Osteocyte (in vitro differentiated cells): ENCODE data around the gene FAM200C. TPM values are rescaled to one million over a fixed set of nuclear protein-coding genes. Genes with fewer than 3 reads are reported as not detected.

ENCODE experiments used
- DNase-seq: peaks from one replicate; pipeline ENCODE4 v3.0.0; 2021; ENCODE audit warnings: mixed read lengths; ENCODE audit not compliant: unreplicated experiment; ENCODE audit errors: extremely low spot score
- H3K27ac Mint-ChIP-seq: one replicate; pipeline ENCODE4 v1.8.0; 2021; ENCODE audit warnings: mild to moderate bottlenecking, mixed read lengths; ENCODE audit not compliant: unreplicated experiment
- H3K27me3 Mint-ChIP-seq: one replicate; pipeline ENCODE4 v1.8.0; 2021; ENCODE audit warnings: mixed read lengths; ENCODE audit not compliant: unreplicated experiment
- H3K36me3 Mint-ChIP-seq: one replicate; pipeline ENCODE4 v1.8.0; 2021; ENCODE audit warnings: mixed read lengths; ENCODE audit not compliant: unreplicated experiment
- H3K4me1 Mint-ChIP-seq: one replicate; pipeline ENCODE4 v1.8.0; 2021; ENCODE audit warnings: mixed read lengths; ENCODE audit not compliant: unreplicated experiment
- H3K4me3 Mint-ChIP-seq: one replicate; pipeline ENCODE4 v1.8.0; 2021; ENCODE audit warnings: mild to moderate bottlenecking, moderate library complexity, mixed read lengths; ENCODE audit not compliant: unreplicated experiment
- H3K9me3 Mint-ChIP-seq: one replicate; pipeline ENCODE4 v1.8.0; 2021; ENCODE audit warnings: mixed read lengths; ENCODE audit not compliant: unreplicated experiment
- total RNA-seq: library from RNA; stranded (reverse); gene quantifications from 2 replicates; pipeline ENCODE4 v1.2.1, GENCODE V29; 2021
- TF ChIP-seq, protein P1 (sequence below): fragments of 200-600 bp; sonication (generic); IDR thresholded peaks from 2 replicates; pipeline ENCODE4 v1.5.0; 2021; ENCODE audit warnings: antibody characterized with exemption, mild to moderate bottlenecking, moderate library complexity

The FAM200C gene
- total RNA-seq, 1 donor from 2014 or later: 4.3 TPM

DNA sequence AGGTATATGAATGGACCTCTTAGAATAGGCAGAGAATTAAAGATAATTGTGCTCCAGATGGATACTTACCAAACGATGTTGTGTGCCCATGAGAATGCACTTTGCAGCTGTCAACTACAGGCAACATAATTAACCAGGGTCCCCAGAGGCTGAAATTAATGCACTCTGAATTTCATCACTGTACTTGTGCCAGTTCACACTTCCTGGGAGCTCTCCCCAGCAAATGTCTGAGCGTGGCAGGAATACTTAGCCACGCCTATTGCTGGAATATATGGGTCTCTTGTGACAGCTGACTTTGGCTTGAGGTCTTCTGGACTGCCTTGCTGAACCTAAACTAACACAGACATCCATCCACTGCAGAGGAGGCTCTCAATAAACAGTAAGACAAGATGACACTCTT lies 17.5 kb downstream of the FAM200C start:
- TF ChIP-seq, protein P1, sequence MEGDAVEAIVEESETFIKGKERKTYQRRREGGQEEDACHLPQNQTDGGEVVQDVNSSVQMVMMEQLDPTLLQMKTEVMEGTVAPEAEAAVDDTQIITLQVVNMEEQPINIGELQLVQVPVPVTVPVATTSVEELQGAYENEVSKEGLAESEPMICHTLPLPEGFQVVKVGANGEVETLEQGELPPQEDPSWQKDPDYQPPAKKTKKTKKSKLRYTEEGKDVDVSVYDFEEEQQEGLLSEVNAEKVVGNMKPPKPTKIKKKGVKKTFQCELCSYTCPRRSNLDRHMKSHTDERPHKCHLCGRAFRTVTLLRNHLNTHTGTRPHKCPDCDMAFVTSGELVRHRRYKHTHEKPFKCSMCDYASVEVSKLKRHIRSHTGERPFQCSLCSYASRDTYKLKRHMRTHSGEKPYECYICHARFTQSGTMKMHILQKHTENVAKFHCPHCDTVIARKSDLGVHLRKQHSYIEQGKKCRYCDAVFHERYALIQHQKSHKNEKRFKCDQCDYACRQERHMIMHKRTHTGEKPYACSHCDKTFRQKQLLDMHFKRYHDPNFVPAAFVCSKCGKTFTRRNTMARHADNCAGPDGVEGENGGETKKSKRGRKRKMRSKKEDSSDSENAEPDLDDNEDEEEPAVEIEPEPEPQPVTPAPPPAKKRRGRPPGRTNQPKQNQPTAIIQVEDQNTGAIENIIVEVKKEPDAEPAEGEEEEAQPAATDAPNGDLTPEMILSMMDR: no peak
- peaks cover 2% of the 10 kb centered on the region for H3K9me3 Mint-ChIP-seq
- no peaks in the 10 kb centered on the region for H3K4me1 Mint-ChIP-seq
- H3K27me3 Mint-ChIP-seq: peaks cover 3% of the 10 kb centered on the region
- DNase-seq: no peak
- H3K36me3 Mint-ChIP-seq: no peaks in the 10 kb centered on the region
- no peak overlapping the region for H3K4me3 Mint-ChIP-seq
- no peak overlapping the region for H3K27ac Mint-ChIP-seq

DNA sequence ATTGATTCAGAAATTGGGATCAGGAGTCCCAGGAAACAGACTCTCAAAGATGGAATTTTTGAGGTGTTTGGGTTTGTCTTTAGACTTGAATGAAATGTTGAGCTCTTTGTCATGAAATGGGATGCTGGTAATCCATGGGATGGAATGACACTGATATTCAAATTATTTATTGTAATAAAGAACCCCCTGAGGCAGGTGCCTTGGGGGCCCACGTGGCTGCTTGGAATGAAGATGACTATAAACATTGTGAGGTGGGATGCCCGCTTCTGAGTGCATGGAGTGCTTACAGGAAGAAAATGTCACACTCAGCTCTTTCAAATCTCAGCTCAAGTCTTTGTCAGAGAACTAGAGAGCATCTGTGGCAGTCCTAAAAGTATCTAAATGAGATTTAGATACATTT lies 19.8 kb downstream of the FAM200C start:
- no peak for DNase-seq
- TF ChIP-seq, protein P1: no peak
- Mint-ChIP-seq H3K27ac (no peak overlapping the region), H3K4me1 (no peaks in the 10 kb centered on the region), H3K36me3 (peaks cover 2% of the 10 kb centered on the region), H3K27me3 (peaks cover 15% of the 10 kb centered on the region), H3K4me3 (no peak overlapping the region), H3K9me3 (no peaks in the 10 kb centered on the region)

DNA sequence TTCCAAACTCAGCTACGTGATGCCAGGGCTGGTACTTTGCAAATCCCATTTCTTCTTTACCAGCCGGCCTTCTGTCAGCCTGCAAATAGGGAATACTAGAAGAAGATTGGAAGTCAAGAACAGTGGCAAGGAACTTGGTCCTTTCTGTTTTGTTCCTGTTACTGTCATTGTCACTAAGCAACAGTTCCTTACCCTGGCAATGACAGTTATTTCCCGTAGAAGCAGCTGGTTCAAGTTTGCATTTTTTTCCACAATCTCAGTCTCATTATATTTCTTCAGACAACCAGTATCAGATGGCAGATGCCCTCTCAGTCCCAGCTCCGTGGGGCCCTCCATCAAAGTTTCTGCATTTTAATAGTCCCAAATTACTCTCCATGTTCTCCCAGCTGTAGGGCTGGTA lies 20.3 kb downstream of the FAM200C start:
- Mint-ChIP-seq H3K4me3 (no peak overlapping the region), H3K36me3 (peaks cover 2% of the 10 kb centered on the region), H3K27ac (no peak overlapping the region), H3K9me3 (no peaks in the 10 kb centered on the region), H3K4me1 (no peaks in the 10 kb centered on the region), H3K27me3 (peaks cover 21% of the 10 kb centered on the region)
- TF ChIP-seq, protein P1: no peak
- no peak for DNase-seq

DNA sequence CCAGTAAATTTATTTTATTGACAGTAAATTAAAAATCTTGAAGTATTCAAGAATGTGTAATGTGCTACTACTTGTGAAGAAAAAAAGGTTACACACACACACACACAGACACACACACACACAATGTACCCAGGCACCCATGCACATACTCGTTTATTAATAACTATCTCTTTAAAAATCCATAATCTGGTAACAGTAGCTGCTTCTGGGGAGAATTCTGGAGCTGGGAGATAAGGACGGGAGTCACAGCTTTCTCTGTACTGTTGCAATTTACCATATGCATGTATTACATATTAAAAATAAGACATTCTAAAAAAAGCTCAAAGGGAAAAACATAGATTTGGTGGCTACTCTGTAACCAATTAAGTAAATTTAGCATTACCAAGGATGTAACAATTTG lies 21.5 kb downstream of the FAM200C start:
- H3K9me3 Mint-ChIP-seq: no peaks in the 10 kb centered on the region
- H3K4me1 Mint-ChIP-seq: no peaks in the 10 kb centered on the region
- no peak overlapping the region for H3K4me3 Mint-ChIP-seq
- H3K27me3 Mint-ChIP-seq: peaks cover 31% of the 10 kb centered on the region
- H3K27ac Mint-ChIP-seq: no peak overlapping the region
- peaks cover 2% of the 10 kb centered on the region for H3K36me3 Mint-ChIP-seq
- TF ChIP-seq, protein P1: no peak
- no peak for DNase-seq

DNA sequence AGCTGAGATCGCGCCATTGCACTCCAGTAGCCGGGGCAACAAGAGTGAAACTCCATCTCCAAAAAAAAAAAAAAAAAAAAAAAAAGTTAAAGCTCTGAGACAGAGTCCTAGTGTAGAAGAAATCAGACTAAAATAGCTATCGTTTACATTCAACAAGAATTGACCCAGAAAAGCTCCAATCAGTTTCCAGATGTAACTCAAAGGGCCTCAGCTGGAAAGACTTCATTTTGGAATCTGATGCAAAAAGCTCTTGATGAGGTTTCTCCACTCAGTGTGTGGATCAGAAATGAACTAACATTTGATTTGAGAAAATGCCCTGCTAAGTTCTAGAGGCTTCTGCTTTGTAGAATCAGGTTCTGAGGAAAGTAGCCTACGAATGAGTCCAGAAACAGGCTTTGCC lies 22.2 kb downstream of the FAM200C start:
- DNase-seq: no peak
- H3K36me3 Mint-ChIP-seq: peaks cover 2% of the 10 kb centered on the region
- no peak overlapping the region for H3K27ac Mint-ChIP-seq
- no peak overlapping the region for H3K4me3 Mint-ChIP-seq
- TF ChIP-seq, protein P1: no peak
- no peaks in the 10 kb centered on the region for H3K4me1 Mint-ChIP-seq
- H3K27me3 Mint-ChIP-seq: peaks cover 38% of the 10 kb centered on the region
- H3K9me3 Mint-ChIP-seq: no peaks in the 10 kb centered on the region
